DMS53 treated with DMSO at 0.1 percent for 48 hours (cell line): ENCODE results near the gene MDFI.

ENCODE experiments used
- DNase-seq: peaks from one replicate; lab custom pipeline; 2025; ENCODE audit not compliant: unreplicated experiment; lab: John Stamatoyannopoulos, UW

The MDFI gene

DNA sequence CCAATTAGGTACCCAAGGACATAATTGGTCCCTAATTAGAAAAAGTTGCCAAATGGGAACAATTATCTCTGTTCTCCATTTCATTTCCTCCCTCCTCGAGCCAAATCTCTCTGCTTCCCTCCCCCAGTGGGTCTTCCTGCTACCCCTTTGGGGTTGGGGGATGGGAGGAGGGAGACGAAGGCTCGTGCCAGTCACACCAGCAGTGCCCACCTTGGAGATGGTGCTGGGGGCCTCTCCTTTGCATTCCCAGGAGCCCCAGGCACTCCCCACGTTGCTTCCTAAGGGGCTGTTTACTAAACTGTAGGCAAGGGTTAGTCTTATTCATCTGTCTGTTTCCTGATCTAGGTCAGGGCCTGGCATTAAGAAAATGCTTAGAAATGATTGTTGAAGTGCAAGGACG is 33.1 kb downstream of the MDFI start:
- DNase-seq, result no peak

DNA sequence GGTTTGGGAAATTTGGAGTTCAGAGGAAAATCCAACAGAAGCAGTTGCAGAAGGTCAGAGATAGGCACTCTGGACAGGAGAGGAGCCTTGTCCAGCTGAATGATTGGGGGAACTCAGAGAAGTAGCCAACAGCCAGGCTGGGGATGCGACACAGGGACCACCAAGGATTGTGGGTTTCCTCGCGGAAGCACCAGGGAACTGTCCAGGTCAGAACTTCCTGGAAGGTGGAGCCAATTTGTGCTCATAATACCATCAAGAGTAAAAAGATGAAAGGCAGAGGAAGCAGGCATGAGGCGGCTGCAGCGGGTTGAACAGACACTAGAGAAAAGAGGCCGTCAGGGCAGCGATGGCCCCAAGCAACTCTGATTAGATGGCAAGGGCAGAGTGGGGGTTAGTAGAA is 33.7 kb downstream of the MDFI start:
- DNase-seq, result no peak

DNA sequence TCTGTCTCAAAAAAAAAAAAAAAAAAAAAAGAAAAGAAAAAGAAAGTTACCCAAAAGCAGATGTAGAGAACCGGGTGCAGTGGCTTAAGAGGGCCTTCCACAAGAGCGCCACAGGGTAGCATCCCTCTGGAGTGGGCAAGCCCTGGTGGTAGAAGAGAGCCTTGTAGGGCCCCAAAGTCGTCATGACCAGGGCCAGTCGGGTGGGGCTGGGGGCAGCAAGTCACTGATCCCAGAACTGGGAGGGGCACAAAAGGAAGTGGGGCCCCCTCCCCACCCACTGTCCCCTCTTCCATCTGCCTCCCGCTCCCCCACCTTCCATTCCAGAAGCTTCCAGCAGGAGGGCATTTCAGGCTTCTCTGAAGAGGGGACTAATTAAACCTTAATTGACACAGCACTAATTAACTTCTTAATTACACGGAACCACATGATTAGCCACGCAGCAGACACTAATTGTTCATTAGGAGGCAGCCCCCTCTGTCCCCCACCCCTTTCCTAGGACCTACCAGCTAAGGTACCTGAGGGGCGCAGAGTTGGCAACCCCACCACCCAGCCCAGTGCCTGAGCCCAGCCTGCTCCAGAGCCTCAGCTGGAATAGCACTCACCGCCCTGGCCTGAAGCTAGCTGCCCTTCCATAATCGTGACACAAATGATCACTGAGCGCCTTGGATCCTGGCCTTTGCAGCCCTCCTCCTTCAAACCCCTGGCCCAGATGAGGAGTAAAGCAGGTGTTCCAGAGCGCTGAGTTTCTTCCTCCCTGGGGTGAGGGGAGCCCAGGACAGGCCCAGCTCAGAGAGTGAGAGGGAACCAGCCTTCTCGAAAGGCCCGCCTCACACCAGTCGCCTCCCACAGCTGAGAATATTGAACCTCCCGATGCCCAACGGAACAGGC is 34.8 kb downstream of the MDFI start:
- DNase-seq, result no peak

DNA sequence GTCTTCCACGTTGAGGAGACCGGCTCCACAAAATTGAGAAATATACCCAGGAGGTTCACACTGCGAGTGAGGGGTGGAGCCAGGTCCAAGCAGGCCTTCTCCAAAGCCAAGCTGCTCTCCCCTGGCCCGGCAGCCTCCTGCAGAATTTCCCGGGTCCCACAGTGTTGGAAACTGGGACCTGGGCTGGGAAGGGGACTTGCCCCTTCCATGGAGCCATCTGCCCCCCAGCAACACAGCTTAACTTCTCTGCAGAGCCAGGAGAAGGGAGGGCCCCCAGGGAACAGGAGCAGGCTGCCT is 35.4 kb downstream of the MDFI start:
- no peak for DNase-seq

DNA sequence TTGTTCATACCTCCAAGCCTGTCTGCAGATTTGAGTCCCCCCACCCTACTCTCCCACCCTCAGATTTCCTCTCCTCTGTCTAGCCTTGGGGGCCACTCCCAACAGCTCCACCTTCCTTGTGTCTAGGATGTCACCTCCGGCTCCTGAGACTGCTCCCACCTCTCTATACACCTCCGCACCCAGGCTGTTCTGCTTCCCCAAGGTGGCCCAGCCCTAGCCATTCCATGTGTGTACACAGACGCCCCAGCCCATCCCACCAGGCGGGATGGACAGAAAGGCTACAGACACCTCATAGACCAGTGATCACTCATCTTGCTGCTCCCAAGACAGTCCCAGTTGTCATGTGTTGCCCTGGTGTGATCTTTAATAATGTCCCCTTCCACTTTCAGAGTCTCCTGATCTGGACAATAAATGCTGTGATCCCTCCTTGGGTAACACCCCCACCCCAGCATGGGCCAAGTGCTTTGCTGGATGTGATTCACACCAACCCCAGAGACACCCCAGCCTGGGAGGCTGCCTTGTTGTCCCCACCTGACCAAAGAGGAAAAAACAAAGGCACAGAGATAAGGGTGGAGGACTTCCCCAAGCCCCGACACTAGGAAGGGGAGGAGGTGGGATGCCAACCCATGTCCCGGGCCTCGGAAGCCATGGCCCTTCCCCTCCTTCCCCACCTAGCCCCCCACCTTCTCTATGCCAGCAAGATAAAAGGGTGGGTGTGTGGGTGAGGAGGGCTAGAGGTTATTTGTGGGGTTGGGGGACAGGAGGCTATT is 36.1 kb downstream of the MDFI start:
- no peak for DNase-seq

DNA sequence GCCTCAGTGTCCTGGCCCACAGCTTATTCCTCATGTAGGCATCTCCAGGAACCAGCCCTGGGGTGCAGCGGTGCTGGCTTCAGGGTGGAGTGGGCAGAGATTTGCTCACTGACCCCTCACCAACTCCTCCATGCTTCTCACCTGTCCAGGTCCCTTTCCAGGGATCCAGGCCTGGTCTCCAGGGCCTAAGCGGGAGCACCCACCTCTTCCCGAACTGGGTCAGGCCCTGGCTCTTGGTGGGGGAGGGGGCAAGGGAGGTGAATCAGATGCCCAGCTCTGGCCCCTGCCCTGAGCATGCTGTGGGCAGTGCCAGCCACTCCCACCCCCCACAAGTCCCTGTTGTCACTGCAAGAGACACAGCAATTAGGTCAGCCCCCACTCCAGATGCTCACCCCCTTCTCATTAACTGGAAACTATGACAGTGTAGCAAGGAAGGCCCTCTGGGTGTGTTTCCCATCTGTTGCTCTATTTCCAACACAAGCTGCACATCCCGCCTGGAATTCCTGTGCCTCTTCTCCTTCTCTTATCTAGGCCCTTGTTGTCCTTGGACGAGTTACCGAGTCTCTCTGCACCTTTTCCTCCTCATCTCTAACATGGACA is 37.0 kb downstream of the MDFI start:
- no peak for DNase-seq

DNA sequence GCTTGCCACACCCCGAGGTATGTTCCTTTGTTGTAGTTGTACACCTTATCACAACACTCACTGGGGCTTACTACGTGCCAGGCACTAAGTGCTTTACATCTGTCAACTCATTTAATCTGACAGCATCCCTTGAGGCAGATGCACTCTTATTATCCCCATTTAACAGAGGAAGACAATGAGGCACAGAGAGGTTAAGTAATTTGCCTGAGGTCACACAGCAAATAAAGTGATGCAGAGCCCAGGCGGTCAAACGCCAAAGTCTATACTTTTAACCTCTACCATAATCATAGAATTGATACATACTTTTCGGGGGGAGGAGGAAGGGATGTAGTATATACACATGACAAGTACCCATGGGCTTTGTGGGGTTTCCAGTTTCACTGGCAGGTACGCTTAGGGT is 37.7 kb downstream of the MDFI start:
- DNase-seq, result no peak

DNA sequence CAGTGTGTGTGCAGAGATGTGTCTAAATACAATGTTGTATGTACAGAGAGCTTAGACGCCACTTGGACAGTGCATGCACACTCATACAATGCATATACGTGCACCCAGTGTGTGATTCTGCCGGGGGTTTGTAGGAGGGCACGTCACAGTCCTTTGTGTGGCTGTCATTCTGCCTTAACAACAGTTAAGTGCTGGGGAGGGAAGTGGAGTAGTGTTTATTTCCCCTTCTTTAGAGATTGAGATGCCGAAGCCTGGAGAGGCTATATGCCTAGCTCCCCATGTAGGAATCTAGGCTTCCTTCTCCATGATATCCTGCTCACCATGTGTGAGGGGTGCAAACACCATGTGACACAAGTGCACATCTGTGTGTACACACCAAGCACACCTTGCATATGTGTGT is 38.2 kb downstream of the MDFI start:
- no peak for DNase-seq

DNA sequence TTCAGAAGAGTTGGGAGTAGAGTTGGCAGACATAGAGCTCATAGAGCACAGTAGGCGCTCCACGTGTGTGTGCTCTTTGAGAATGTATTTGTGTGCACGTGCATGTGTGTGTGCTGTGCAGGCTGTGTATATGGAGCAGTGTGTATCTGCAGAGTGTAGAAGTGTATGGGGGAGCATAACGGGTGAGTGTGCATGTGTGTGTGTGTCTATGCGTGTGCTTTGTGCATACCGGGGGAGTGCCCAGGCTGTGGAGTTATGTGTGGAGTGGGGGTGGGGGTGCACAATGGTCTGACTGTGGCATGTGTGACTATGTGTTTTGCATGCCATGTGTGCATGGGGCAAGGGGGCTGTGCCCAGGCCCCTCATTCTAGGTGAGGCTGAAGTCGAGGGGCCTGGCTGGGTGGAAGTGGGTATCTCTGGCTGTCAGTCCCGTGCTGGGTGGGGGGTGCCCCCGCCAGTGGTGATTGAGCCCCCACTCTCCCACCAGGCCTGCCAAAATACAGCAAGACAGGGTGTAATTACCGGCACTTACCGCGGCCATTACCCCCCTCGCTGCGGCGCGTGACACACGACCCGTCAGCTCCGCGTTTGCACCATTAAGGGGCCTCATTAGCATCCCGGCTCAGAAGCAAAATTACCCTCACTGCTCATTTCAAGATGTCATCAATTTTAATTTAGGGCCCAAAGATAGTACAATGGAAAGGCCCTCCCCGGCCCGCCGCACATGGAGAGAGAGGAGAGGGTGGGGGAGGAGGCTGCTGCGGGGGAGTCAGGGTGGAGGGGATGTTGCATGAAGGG is 39.1 kb downstream of the MDFI start:
- no peak for DNase-seq

DNA sequence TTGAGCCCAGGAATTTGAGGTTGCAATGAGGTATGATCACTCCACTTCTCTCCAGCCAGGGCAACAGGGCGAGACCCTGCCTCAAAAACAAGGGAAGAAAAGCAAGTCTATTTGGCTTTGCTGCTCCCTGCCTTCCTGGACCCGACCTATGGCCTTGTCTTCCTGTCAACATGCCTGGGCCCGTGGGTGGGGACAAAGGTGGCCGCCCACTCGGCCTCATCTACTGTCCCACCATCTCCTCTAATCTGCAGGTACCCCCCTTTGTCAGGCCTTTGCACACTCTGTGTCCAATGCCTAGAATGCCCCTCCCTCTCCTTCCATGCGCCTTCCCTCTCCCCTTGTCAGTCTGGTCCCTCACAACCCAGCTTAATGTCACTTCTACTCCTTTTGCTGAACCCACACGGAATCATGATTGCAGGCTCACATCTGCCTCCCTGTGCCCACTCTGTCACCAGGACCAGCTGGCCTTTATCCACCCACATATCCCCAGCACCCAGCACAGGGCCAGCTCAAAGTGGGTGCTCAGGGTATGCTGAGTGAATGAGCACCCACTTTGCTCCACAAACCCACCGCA is 40.3 kb downstream of the MDFI start:
- DNase-seq, result no peak

DNA sequence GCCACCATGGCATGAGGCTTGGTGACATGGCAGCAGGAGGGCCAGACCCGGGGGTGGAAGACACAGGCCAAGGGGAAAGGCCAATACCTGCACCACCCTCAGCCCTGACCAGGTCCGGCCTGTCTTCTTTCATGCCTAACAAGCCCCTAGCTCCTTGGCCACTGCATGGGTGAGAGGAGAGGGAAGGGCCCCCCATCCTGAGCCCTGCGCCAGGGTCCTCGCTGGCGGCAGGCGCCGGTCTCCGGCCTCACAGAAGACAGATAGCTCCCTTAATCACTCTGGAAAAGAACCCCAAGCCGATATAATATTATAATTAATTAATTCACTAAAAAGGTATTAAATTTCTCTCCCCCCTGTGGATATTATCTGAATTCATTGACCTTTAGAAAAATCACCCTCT is 41.4 kb downstream of the MDFI start:
- no peak for DNase-seq

DNA sequence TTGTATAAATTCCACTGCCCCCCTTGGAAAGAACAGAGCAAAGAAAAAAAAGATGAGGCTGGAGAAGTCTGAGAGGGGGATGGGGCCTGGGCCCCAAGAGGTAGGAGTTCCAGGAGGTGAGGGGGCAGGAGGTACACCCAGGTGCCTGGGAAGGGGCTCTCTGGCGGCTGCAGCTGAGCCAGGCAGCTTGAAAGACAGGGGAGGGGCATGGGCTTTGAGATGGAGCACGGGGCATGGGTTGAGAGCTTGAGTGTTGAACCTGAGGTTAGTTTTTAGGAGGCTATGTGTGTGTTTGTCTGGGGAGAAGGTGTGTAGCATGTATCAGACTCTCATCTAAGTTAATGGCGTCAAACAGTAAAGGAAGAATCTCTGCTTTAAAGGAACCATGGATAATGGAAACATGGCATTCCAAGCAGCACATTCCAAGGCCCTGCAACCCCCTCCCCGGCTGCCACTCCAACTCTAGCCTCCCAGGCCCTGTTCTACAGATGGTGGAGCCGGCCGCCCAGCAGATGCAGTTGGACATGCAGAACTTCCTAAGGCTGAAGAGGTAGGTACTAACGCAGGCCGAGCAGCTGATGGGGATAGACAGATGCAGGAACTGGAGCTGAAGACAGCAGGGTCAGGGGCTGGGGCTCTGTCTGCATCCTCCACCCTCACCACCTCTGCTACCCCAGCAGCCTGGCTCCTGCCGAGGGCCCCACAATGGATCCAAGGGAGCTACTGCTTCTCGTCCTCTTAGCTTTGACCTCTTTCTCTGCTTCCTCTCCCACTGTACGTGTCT is 42.1 kb downstream of the MDFI start:
- no peak for DNase-seq

DNA sequence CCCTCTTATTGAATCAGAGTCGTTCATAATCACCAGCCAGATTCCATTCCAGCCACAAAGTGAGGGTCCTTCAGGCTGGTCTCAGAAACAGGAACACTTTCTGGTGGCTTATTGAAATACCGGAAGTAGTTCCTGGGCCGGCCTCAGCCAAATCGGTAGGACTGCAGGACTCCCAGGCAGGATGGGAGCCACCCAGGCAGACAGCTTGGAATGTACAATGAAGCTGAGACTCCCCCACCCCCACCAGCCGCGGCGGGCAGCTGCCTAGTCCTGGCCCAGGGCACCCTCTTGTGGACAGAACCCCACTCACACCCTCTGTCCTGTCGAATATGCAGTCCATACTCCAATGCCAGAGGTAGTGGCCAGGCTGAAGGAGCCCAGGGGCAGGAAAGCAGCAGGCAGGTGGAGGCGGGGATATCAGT is 43.8 kb downstream of the MDFI start:
- DNase-seq, result peak; percentile 91

DNA sequence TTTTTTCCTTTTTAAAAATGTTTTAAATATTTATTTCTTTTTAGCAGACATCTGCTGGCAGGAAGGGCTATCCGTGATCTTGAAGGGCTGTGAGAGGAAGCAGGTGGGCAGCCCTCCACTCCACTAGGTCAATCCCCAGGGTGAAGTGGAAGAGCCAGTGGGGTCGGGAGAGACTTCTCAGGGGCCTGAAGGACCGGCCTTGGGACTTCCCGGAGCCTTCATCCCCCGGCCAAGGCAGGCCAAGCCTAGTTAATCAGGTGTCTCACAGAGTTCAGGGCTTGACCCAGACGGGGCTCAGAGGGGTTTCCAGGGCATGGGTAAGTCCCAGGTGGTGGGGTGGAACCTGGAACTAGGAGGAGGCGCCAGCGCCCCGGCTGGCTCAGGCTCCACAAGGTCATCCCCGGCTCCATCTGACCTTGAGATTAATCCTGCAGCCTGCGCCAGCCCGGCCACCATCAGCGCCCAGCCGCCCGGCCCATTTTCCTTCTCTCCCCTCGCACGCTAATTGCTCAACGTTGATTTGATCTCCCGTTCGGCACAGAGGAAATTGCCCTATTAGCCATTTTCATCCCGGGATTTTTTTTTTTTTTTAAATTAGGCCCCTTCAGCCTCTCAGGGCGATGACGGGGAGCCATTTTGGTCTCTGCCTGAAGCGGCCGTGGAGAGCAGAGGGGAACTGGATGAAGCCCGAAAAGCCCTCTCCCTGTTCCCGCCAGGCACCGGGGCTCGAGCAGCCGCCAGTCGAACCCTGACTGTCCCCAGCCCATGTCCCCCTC is 44.4 kb downstream of the MDFI start:
- peak; percentile 62 for DNase-seq

DNA sequence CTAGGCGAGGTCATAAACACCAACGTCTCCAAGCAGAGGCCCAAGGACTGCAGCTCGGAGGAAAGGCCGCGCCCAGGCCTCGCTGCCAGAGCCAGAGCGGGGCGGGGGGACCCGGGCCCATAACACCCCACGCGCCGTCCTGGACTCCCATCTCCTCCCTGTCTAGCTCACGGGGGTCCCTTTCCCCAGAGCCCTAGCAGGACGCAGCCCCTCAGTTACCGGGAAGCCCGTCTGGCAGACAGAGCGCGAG is 44.9 kb downstream of the MDFI start:
- no peak for DNase-seq

DNA sequence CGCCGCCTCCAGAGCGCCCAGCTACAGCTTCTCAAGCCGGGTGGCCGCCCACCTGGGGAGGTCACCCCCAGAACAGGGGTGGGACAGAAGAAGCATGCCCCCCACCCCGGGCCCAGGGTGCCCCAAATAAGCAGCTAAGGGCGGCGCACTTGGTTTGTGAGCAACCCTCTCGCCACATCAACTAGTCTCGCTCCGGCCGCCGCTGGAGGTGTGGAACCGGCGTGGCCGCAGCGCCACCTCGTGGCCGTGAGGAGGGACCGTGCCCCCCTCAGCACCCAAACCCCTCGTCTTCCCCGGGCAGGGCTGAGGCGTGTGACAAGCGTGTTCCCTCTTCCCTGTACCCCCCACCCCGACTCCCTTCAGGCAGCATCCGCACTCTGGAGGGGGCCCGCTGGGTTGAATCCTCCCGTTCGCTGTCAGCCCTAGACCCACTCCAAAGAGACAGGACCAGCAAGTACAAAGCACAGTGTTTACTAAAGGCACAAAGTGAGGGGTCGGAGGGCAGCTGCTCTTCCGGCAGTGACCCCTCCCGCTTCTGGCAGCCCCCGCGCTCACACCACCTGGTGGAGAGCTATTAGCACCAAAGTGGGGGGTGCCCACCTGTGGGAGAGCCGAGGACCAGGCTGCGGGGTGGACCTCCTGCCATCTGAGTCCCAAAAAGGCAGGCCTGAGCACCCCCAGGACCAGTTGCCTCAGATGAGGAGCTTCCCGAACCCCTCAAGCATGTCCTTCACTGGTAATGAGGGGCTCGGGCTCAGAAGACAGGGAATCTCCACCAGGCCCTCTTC is 45.4 kb downstream of the MDFI start:
- DNase-seq, result peak; percentile 71

DNA sequence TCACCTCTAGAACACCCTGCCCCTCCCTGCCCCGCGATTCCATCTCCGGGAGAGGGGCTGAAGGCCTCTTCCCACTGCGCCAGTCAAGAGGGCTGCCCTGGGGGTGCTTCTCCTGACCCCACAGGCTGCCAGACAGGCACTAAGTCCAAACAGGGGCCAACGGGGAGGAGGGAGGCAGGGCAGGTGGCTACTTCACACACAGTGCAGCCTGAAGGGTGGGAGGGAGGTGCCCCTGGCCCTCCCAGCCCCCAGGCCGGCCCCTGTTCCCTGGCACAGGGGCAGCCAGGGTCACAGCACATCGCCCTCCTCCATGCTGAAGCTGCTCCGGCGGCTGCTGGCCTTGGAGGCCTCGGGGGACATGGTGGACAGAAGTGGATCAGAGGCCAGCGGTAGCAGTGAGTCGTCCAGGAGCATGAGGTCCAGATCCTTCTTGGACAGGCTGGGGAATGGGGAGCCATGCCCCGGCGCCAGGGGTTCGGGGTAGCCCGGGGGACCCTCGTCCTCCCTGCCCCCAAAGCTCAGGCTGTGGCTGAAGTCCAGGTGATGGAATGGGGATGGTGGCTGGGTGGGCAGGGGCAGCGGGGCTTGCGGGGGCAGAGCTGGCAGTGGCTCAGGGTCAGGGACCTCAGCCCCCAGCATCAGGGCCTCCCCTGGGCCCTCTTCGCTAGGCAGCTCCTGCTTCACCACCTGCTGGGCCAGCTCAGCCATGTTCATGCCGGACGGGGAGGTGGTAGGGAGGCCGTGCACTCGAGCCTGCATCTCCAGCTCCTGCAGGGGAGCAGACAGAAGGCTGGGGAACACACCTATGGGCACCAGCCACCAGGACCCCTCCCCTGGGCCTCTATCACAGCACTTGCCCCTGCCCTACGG is 46.3 kb downstream of the MDFI start:
- DNase-seq, result no peak
